Measurements from ENCODE around the gene LRP8. TPM values are rescaled to one million over a fixed set of nuclear protein-coding genes. Genes with fewer than 3 reads are reported as not detected.

The LRP8 gene
- polyA plus RNA-seq, 1 donor (not counting 4 experiments of a cell fraction or from before 2014, with no cell fraction given) = 31.0 TPM

- Histone ChIP-seq H3K4me3 (ENCODE audit: control insufficient read depth in 2 of 3, extremely low read depth in 1 of 3, insufficient read depth in 2 of 3, low read depth in 1 of 3, low read length in 3 of 3) (no peak overlapping the region), H3K36me3 (ENCODE audit: control insufficient read depth in 2 of 2, extremely low read depth in 1 of 2, insufficient read depth in 2 of 2, low read length in 2 of 2) (peaks cover 35 to 40% of the 10 kb centered on the region in 2 experiments), H3K4me1 (ENCODE audit: control insufficient read depth, extremely low read depth, insufficient read depth, low read length) (no peaks in the 10 kb centered on the region), H3K79me2 (ENCODE audit: control insufficient read depth, insufficient read depth, low read length) (no peaks in the 10 kb centered on the region), H4K20me1 (ENCODE audit: control insufficient read depth, extremely low read depth, insufficient read depth, low read length) (no peaks in the 10 kb centered on the region), H3K9ac (ENCODE audit: control insufficient read depth, extremely low read depth, insufficient read depth, low read length) (no peak overlapping the region), H3K4me2 (ENCODE audit: control insufficient read depth, extremely low read depth, insufficient read depth, low read depth, low read length) (no peak overlapping the region), H3K27ac (ENCODE audit: control insufficient read depth, insufficient read depth, low read length) (no peak overlapping the region), H3K27me3 (ENCODE audit: control insufficient read depth, extremely low read depth, insufficient read depth, low read length) (no peaks in the 10 kb centered on the region), H2AFZ (ENCODE audit: control insufficient read depth, low read length) (no peak overlapping the region), H3K9me1 (ENCODE audit: control insufficient read depth, extremely low read depth, insufficient read depth, low read length) (no peaks in the 10 kb centered on the region), H3K9me3 (ENCODE audit: control insufficient read depth, low read depth, low read length) (no peaks in the 10 kb centered on the region)
- no peak for TF ChIP-seq EZH2 (IDR thresholded peaks at IDR 0.05; ENCODE audit: low read length)
- TF ChIP-seq CTCF (optimal IDR thresholded peaks at IDR 0.05 in 1 of 3, IDR thresholded peaks at IDR 0.05 in 1 of 3, conservative IDR thresholded peaks at IDR 0.05 in 1 of 3; ENCODE audit: extremely low read depth in 1 of 3, insufficient read depth in 2 of 3, low read length in 3 of 3) = no peak
- no peak for DNase-seq (ENCODE audit: low read depth, low spot score)
- dilution Hi-C loops (cut with MboI; ENCODE audit: extremely low pct_ligation_motif_present, low sequenced_read_pairs) = no loop called here
- no peak for FAIRE-seq
Observed at GRCh38 chr1:53264048-53264447, 63.8 kb downstream of the LRP8 start.

GRCh38 chr1:53262000-53262399 lies 65.9 kb downstream of the LRP8 start:
- no peak overlapping the region for H3K4me2 ChIP-seq (ENCODE audit: control insufficient read depth, extremely low read depth, insufficient read depth, low read depth, low read length)
- H3K4me1 ChIP-seq (ENCODE audit: control insufficient read depth, extremely low read depth, insufficient read depth, low read length) = no peaks in the 10 kb centered on the region
- H2AFZ ChIP-seq (ENCODE audit: control insufficient read depth, low read length) = no peak overlapping the region
- no peak overlapping the region for H3K4me3 ChIP-seq (ENCODE audit: control insufficient read depth in 2 of 3, extremely low read depth in 1 of 3, insufficient read depth in 2 of 3, low read depth in 1 of 3, low read length in 3 of 3)
- H3K27me3 ChIP-seq (ENCODE audit: control insufficient read depth, extremely low read depth, insufficient read depth, low read length) = no peaks in the 10 kb centered on the region
- no peak for FAIRE-seq
- H3K9me3 ChIP-seq (ENCODE audit: control insufficient read depth, low read depth, low read length) = no peaks in the 10 kb centered on the region
- DNase-seq (ENCODE audit: low read depth, low spot score) = no peak
- H3K9ac ChIP-seq (ENCODE audit: control insufficient read depth, extremely low read depth, insufficient read depth, low read length) = no peak overlapping the region
- H3K79me2 ChIP-seq (ENCODE audit: control insufficient read depth, insufficient read depth, low read length) = no peaks in the 10 kb centered on the region
- H4K20me1 ChIP-seq (ENCODE audit: control insufficient read depth, extremely low read depth, insufficient read depth, low read length) = no peaks in the 10 kb centered on the region
- dilution Hi-C loops (cut with MboI; ENCODE audit: extremely low pct_ligation_motif_present, low sequenced_read_pairs) = no loop called here
- no peaks in the 10 kb centered on the region for H3K9me1 ChIP-seq (ENCODE audit: control insufficient read depth, extremely low read depth, insufficient read depth, low read length)
- TF ChIP-seq CTCF (optimal IDR thresholded peaks at IDR 0.05 in 1 of 3, IDR thresholded peaks at IDR 0.05 in 1 of 3, conservative IDR thresholded peaks at IDR 0.05 in 1 of 3; ENCODE audit: extremely low read depth in 1 of 3, insufficient read depth in 2 of 3, low read length in 3 of 3) (no peak), EZH2 (IDR thresholded peaks at IDR 0.05; ENCODE audit: low read length) (no peak)
- no peak overlapping the region for H3K27ac ChIP-seq (ENCODE audit: control insufficient read depth, insufficient read depth, low read length)
- peaks cover 38 to 44% of the 10 kb centered on the region in 2 experiments for H3K36me3 ChIP-seq (ENCODE audit: control insufficient read depth in 2 of 2, extremely low read depth in 1 of 2, insufficient read depth in 2 of 2, low read length in 2 of 2)
